HG02938 (cell line): ENCODE results near the gene KRTAP12-2.
"Not testable (repeated sequence)": the region's sequence is repeated elsewhere in the genome, so short reads cannot be mapped to it uniquely, and the experiment has no call there.

Experiments
- ATAC-seq: cut with Tn5 transposase; IDR thresholded peaks from one replicate; pipeline ENCODE4 v1.9.1; 2021; ENCODE audit warnings: mild to moderate bottlenecking, moderate library complexity; ENCODE audit not compliant: unreplicated experiment

The KRTAP12-2 gene

GRCh38 chr21:44686000-44686781 is 19.5 kb upstream of the KRTAP12-2 start:
- no peak for ATAC-seq

DNA sequence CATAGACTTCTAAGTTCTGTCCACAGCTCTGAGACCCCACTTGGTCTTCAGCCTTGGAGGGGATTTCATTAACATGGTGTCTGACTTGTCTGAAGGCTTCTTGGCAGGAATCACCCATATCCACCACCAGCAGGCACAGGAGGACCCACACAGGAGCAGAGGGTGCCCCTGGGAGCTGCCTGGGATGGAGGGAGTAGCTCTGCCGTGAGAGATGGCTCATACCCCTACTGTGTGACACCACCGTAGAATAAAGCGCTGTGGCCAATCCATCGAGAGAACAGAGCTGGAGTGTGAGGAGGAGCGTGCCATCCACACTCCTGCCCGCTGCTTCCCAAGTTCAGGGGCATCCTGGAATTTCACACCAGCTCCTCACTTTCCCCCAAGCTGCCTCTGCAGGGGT is 18.3 kb upstream of the KRTAP12-2 start:
- not testable (repeated sequence) for ATAC-seq

DNA sequence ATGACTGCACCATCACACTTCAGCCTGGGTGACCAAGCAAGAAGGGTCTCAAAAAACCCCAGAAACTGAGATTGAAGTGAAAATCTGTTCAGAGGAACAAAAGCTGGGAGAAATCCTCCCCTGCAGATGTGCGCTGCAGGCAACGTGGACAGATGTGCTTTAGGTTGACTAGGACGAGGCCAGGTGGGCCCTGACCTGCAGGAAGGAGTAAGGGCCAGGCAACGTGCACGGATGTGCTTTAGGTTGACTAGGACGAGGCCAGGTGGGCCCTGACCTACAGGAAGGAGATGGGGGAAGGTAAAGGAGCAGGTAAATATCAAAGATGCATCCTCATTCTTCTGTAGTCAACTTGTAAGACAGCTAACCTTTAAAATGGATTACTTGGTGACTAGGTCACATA is 17.8 kb upstream of the KRTAP12-2 start:
- no peak for ATAC-seq

GRCh38 chr21:44684077-44684476 is 17.4 kb upstream of the KRTAP12-2 start:
- ATAC-seq = no peak

DNA sequence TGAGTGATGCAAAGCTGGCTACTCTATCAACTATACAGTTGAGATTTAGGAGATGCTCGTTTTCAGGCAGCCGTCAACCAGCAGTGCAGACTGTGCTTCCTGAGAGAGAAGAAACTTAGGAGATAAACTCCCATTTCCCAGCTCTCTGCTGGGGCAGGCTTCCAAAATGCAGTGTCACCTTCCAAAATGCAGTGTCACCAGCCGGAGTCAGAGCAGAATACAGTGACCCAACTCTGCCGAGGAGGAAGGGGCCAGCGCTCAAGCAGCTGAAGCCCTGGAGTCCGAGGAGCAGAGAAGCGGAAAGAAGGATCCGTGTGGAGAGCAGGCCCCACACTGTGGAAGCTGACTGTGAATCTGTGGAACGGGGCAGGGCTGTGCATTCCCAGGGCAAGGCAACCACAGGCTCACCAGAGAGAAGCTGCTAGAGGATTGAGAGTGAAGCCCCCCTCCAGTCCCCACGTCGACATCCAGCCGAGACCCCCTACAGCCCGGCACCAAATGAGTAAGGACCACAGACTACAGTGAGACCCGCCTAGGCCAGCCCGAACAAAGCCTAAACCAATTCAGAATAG is 15.9 kb upstream of the KRTAP12-2 start:
- no peak for ATAC-seq

- no peak for ATAC-seq
Measured at GRCh38 chr21:44681861-44682579, 15.3 kb upstream of the KRTAP12-2 start, which contains the start of gene KRTAP12-1. TSS of gene KRTAP12-1 (minus strand) at chr21:44682163. CDS start at chr21:44682123, 40 bp downstream.

- ATAC-seq = no peak
Measured at GRCh38 chr21:44681152-44681551, 14.4 kb upstream of the KRTAP12-2 start.

GRCh38 chr21:44677881-44678280 is 11.2 kb upstream of the KRTAP12-2 start:
- no peak for ATAC-seq

DNA sequence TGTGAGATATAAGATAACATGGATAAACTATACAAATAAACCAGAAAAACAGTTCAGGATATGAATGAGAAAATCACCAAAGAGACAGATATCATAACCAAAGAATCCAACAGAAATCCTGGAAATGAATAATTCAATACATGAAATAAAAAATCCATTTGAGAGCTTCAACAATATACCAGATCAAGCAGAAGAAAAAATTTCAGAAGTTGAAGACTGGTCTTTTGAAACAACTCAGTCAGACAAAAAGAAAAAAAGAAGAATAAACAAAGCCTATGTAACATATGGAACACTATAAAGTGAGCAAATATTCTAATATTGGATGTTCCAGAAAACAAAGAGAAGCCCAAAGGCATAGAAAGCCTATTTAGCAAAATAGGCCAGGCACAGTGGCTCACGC is 5.2 kb upstream of the KRTAP12-2 start:
- no peak for ATAC-seq

DNA sequence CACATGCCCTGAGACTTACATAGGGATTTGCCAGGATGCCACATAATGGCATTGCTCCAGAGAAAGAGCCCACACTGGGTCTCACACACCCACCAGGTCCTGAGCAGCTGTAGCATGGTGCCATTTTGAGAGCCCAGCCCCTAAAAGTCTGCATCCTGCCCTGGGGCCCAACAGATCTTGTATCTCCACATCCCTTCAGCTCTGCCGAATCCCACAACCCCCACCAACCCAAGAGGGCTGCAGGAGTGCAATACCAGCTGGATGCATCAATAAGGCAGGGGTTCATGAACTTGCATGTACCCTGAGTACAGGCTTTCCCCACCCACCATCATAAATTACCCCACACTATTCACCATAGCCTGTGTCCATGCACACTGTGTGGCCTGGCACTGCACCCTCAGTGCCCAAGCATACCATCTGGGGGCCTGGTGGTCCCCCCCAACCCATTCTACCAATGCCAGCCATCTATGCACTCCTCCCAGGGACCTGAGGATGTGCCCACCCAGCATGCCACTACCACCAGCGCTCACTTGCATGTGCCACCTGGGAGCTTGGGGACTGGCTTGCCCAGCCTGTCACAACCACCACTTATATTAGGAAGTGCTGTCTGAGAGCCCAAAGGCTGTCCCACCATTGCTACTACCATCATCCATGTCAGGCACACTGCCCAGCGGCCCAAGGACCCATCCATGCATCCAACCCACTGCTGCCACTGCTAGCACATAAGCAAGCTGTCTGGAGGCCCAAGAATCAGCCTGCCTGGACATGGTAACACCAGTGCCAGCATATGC is 4.1 kb upstream of the KRTAP12-2 start:
- ATAC-seq = no peak

GRCh38 chr21:44667612-44668011 is 885 bp upstream of the KRTAP12-2 start:
- no peak for ATAC-seq

- no peak for ATAC-seq
Measured at GRCh38 chr21:44664691-44665090, 2.0 kb downstream of the KRTAP12-2 start.

GRCh38 chr21:44661567-44661966 is 5.2 kb downstream of the KRTAP12-2 start:
- not testable (repeated sequence) for ATAC-seq

GRCh38 chr21:44658913-44659595 is 7.7 kb downstream of the KRTAP12-2 start:
- ATAC-seq = no peak

DNA sequence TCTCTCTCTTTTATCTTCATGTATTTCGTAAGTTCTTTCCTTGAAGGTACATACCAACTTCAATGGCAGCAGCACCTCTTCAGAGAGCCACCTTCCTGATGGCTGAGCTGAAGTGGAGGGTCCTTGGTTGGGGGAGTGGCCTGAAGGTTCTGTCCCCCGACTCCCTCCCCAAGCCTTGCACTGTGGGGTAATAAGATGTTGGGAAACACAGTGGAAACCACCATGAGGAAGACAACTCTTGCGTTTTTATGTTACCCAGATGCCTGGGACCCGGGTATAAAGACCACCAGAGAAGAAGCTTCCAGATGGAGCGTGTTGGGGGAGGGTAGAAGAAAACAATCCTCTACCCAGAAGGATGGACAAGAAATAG is 8.2 kb downstream of the KRTAP12-2 start:
- ATAC-seq = no peak

DNA sequence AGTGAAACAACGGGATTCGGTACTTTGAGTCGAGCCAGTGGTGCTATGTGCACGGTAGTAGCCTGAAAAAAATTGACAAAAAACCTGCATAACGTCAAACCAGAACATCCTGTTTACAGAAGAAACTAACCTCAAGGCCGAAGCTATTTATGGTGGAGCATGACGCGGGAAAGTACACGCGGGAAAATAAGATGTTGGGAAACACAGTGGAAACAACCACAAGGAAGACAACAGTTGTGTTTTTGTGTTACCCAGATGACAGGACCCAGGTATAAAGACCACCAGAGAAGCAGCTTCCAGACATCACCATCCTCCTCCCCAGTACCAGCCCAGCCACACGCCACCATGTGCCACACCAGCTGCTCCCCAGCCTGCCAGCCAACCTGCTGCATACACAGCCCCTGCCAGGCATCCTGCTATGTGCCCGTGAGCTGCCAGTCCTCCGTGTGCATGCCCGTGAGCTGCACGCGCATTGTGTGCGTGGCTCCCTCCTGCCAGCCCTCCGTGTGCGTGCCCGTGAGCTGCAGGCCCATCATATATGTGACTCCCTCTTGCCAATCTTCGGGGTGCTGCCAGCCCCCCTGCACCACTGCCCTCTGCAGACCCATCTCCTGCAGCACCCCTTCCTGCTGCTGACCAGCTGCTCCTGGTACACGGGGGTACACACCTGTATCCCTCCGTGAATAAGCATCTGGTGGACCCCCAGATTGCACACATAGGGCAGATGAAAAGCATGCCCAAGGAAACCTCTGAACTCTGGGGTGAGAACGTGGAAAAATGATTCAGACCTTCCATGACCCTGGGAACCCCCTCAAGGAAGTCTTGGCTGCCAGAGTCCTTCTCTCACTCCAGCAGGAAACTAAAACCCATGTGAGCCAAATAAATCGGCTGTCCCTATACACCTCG is 8.8 kb downstream of the KRTAP12-2 start, which contains the start of gene KRTAP12-3:
Gene KRTAP12-3 (plus strand): TSS at position 298 of the 906 bp plus-strand sequence. CDS start 48 bp downstream, at position 346.
- ATAC-seq = no peak

DNA sequence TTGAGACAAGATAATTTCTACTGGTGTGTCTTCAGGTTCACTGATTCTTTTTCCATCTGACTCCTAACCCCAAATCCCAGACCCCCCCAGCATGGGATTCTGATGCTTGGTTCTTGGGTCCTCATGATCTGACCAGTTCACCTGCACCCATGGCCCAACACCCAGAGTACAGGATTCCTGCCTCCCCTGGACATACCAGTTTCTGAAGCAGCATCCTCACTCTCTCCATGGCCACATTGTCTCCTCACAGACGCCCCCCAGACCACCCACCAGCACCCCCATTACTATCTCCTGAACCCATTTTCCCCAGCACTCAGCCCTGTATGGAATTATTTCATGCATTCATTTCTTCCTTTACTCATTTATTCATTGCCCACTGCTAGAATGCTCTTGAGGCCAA is 9.9 kb downstream of the KRTAP12-2 start:
- no peak for ATAC-seq

DNA sequence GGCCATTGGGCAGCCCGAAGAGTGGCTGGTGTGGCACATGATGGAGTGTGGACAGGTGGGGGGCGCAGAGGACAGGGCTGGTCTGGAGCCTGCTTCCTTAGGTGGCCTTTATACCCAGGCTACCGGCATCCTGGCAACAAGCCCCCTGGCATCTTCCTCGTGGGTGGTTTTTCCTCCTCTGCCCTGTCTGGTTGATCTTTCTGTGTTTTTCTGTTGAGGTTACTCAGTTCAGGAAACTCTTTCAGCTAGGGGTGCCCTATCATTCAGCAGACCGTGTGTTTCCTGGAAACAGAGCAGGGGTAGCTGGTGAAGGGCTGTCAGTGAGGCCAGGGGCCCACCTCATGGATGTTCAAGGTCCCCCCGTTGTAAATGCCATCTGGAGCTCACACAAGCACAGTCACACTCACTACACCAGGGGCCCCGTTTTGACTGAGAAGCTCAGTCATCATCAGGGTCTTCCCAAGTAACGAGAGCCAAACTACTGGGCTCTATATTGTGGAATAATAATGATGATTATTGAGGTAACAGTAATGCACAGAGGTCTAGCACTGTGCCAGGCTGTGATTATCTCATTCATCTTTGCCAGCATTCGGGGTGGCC is 12.1 kb downstream of the KRTAP12-2 start, which contains the start of gene KRTAP12-4:
Gene KRTAP12-4 (minus strand): TSS at position 84 of the 600 bp plus-strand sequence. CDS start 45 bp downstream, at position 39.
- no peak for ATAC-seq
